CD14-positive monocyte (primary cell): Measurements from ENCODE around the gene CA10. TPM values are rescaled to one million over a fixed set of nuclear protein-coding genes. Genes with fewer than 3 reads are reported as not detected.

ENCODE experiments used
- DNase-seq, 3 donors: peaks; one replicate each; pipeline ENCODE4 v3.0.0-alpha.2; 2011 to 2022
- H2AFZ ChIP-seq: 2 replicates; pipeline ENCODE4 v1.6.0; 2012; ENCODE audit warnings: mild to moderate bottlenecking, low read depth, low read length, inconsistent platforms; ENCODE audit not compliant: insufficient read depth, poor library complexity, severe bottlenecking
- H3K27ac ChIP-seq, 2 donors: 1 replicate in 1 of 2; 2 replicates in 1 of 2; pipeline ENCODE4 v1.5.1; 2012 to 2013; ENCODE audit warnings: low read length in 2 of 2, control low read depth in 1 of 2, inconsistent platforms in 1 of 2, low read depth in 1 of 2, mild to moderate bottlenecking in 1 of 2
- H3K27me3 ChIP-seq, 2 donors: one replicate each; pipeline versions ENCODE4 v1.6.0 to v1.6.1; 2011 to 2013; ENCODE audit warnings: low read length in 2 of 2; ENCODE audit not compliant: control insufficient read depth in 2 of 2, insufficient read depth in 2 of 2
- H3K36me3 ChIP-seq, 2 donors: replicated peaks in 1 of 2; 1 replicate in 1 of 2; 2 replicates in 1 of 2; pipeline versions ENCODE4 v1.5.1 to v1.6.1; 2012 to 2013; ENCODE audit warnings: low read length in 2 of 2, control low read depth in 1 of 2, inconsistent platforms in 1 of 2, mild to moderate bottlenecking in 1 of 2; ENCODE audit not compliant: insufficient read depth in 2 of 2, control insufficient read depth in 1 of 2
- H3K4me1 ChIP-seq, 2 donors: 1 replicate in 1 of 2; 2 replicates in 1 of 2; pipeline versions ENCODE4 v1.5.1 to v1.6.1; 2012 to 2013; ENCODE audit warnings: low read length in 2 of 2, control low read depth in 1 of 2, inconsistent platforms in 1 of 2, mild to moderate bottlenecking in 1 of 2, moderate library complexity in 1 of 2; ENCODE audit not compliant: insufficient read depth in 2 of 2, control insufficient read depth in 1 of 2
- H3K4me2 ChIP-seq: replicated peaks from 2 replicates; pipeline ENCODE3; 2012; ENCODE audit warnings: low read length, moderate library complexity, mild to moderate bottlenecking; ENCODE audit not compliant: poor library complexity, severe bottlenecking; ENCODE audit errors: extremely low read depth
- H3K4me3 ChIP-seq, 3 experiments: fragments of 200-600 bp in 1 of 3; sonication (generic) in 1 of 3; replicated peaks in 1 of 3; 1 replicate in 2 of 3; 2 replicates in 1 of 3; pipeline ENCODE4 v1.5.1; 2011 to 2013; ENCODE audit warnings: low read length in 3 of 3, mild to moderate bottlenecking in 3 of 3, control low read depth in 2 of 3, low read depth in 2 of 3, inconsistent platforms in 1 of 3, moderate library complexity in 1 of 3
- H3K79me2 ChIP-seq: 2 replicates; pipeline ENCODE4 v1.6.0; 2012; ENCODE audit warnings: mild to moderate bottlenecking, control low read depth, inconsistent platforms, low read length, moderate library complexity; ENCODE audit not compliant: insufficient read depth
- H3K9ac ChIP-seq: 2 replicates; pipeline ENCODE4 v1.6.0; 2017; ENCODE audit warnings: low read length, mild to moderate bottlenecking; ENCODE audit not compliant: insufficient read depth, poor library complexity, severe bottlenecking
- H3K9me3 ChIP-seq, 2 donors: replicated peaks in 1 of 2; 1 replicate in 1 of 2; 2 replicates in 1 of 2; pipeline versions ENCODE4 v1.5.1 to v1.6.1; 2012 to 2013; ENCODE audit warnings: low read length in 2 of 2, control low read depth in 1 of 2; ENCODE audit not compliant: control insufficient read depth in 1 of 2, insufficient read depth in 1 of 2
- H4K20me1 ChIP-seq: 2 replicates; pipeline ENCODE4 v1.6.0; 2012; ENCODE audit warnings: mild to moderate bottlenecking, low read length, control low read depth, moderate library complexity; ENCODE audit not compliant: insufficient read depth
- H3K27ac Mint-ChIP-seq, 7 donors: one replicate each; pipeline ENCODE4 v1.8.0; 2020; ENCODE audit warnings: mild to moderate bottlenecking in 7 of 7, mixed read lengths in 7 of 7, moderate library complexity in 6 of 7, inconsistent platforms in 2 of 7
- H3K27me3 Mint-ChIP-seq, 3 donors: one replicate each; pipeline ENCODE4 v1.8.0; 2021 to 2022; ENCODE audit warnings: low read depth in 3 of 3, mild to moderate bottlenecking in 3 of 3, mixed read lengths in 3 of 3, moderate library complexity in 3 of 3, inconsistent platforms in 1 of 3
- H3K36me3 Mint-ChIP-seq, 2 donors: one replicate each; pipeline ENCODE4 v1.8.0; 2020; ENCODE audit warnings: mixed read lengths in 2 of 2, inconsistent platforms in 1 of 2, mild to moderate bottlenecking in 1 of 2
- H3K4me1 Mint-ChIP-seq: one replicate; pipeline ENCODE4 v1.8.0; 2020; ENCODE audit warnings: mild to moderate bottlenecking, mixed read lengths
- H3K4me3 Mint-ChIP-seq, 2 donors: one replicate each; pipeline ENCODE4 v1.8.0; 2020; ENCODE audit warnings: mild to moderate bottlenecking in 2 of 2, mixed read lengths in 2 of 2, moderate library complexity in 1 of 2
- H3K9me3 Mint-ChIP-seq, 7 donors: one replicate each; pipeline ENCODE4 v1.8.0; 2020 to 2022; ENCODE audit warnings: mixed read lengths in 7 of 7, mild to moderate bottlenecking in 6 of 7, moderate library complexity in 6 of 7, inconsistent platforms in 2 of 7
- WGBS: methylation state at CpG from one replicate; pipeline ENCODE4 v1.1.5; 2013; ENCODE audit warnings: missing lambda C conversion rate; ENCODE audit not compliant: insufficient coverage; 5-methylcytosine and 5-hydroxymethylcytosine counted together
- intact Hi-C, 2 donors: fragments of 100-400 bp; cut with micrococcal nuclease; formaldehyde crosslinking; loops; one replicate each; pipeline versions ENCODE4 v1.15.0 to v1.15.1; 2023
- polyA plus RNA-seq, 3 donors: library from polyadenylated mRNA; depleted of rRNA in 1 of 3; unstranded in 2 of 3; stranded (reverse) in 1 of 3; fragments of 300-500 nt in 2 of 3; fragments of >200 nt in 1 of 3; fragmentation: Illumina TruSeq in 2 of 3; gene quantifications; 1 replicate in 2 of 3; 2 replicates in 1 of 3; pipeline ENCODE4 v1.2.3, GENCODE V29; 2012 to 2021
- TF ChIP-seq, protein P1 (sequence below): fragments of 200-600 bp; IDR thresholded peaks from one replicate; pipeline ENCODE4 v1.8.0; 2022; ENCODE audit warnings: antibody characterized with exemption, mild to moderate bottlenecking

Gene CA10
- polyA plus RNA-seq, 3 donors, result not detected

DNA sequence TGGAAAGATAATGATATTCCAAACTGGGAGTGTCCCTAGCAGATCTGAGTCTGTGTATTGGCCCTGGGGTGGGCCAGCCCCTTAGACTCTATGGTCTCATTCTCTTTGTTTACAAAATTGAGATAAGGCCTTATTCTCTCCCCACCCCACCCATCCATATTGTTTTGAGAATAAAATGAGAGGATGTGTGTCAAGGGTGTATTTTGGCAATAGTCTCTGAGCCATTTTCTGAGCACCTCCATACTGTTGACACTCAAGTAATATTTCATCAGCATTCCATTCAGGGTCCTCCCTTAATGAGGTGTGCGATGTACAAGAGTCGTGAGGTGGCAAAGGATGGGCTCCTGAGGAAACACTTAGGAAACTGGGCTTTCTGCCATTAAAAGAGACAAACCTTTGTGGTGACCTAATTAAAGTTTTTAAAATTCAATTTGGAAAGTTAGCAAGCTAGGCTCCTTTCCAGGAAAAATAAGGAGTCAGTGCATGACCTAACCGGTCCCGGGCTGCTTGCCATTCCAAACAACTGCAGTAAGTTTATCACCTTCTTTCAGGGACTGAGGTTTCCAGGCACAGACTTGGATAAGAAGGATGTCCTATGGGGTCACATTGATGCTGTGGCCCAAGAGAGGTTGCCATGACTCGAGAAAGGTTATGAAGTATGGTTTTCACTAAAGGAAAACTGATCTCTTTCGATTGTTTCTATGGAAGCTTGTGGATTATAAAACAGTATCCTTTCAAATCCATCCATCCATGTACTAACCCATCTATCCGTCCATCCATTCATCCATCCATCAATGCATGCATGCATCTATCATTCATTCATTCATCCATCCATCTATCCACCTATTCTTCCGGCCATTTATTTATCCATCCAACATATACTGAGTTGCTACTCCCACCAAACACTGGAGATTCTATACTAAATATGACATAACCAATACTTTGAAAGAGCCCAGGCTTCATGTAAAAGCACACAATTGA, 454.9 kb downstream of the CA10 start:
- H3K27me3 ChIP-seq, result no peaks in the 10 kb centered on the region
- no peak overlapping the region for H3K27ac ChIP-seq
- no peak overlapping the region for H3K4me3 ChIP-seq
- H2AFZ ChIP-seq, result no peak overlapping the region
- Mint-ChIP-seq H3K27ac (no peak overlapping the region), H3K27me3 (peaks cover 0 to 6% (median 1%) of the 10 kb centered on the region in 3 donors), H3K4me1 (no peaks in the 10 kb centered on the region), H3K36me3 (no peaks in the 10 kb centered on the region), H3K4me3 (no peak overlapping the region), H3K9me3 (peaks cover 0 to 3% (median 0%) of the 10 kb centered on the region in 7 donors)
- H3K9me3 ChIP-seq, result no peaks in the 10 kb centered on the region
- H3K9ac ChIP-seq, result no peak overlapping the region
- 84% methylated on average over 4 of the region's 8 CpGs for WGBS
- no peaks in the 10 kb centered on the region for H3K79me2 ChIP-seq
- intact Hi-C loops, result no loop called here
- H4K20me1 ChIP-seq, result no peaks in the 10 kb centered on the region
- TF ChIP-seq, protein P1, sequence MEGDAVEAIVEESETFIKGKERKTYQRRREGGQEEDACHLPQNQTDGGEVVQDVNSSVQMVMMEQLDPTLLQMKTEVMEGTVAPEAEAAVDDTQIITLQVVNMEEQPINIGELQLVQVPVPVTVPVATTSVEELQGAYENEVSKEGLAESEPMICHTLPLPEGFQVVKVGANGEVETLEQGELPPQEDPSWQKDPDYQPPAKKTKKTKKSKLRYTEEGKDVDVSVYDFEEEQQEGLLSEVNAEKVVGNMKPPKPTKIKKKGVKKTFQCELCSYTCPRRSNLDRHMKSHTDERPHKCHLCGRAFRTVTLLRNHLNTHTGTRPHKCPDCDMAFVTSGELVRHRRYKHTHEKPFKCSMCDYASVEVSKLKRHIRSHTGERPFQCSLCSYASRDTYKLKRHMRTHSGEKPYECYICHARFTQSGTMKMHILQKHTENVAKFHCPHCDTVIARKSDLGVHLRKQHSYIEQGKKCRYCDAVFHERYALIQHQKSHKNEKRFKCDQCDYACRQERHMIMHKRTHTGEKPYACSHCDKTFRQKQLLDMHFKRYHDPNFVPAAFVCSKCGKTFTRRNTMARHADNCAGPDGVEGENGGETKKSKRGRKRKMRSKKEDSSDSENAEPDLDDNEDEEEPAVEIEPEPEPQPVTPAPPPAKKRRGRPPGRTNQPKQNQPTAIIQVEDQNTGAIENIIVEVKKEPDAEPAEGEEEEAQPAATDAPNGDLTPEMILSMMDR, result no peak
- no peaks in the 10 kb centered on the region for H3K4me1 ChIP-seq
- H3K36me3 ChIP-seq, result no peaks in the 10 kb centered on the region
- DNase-seq, result no peak
- H3K4me2 ChIP-seq, result no peak overlapping the region

DNA sequence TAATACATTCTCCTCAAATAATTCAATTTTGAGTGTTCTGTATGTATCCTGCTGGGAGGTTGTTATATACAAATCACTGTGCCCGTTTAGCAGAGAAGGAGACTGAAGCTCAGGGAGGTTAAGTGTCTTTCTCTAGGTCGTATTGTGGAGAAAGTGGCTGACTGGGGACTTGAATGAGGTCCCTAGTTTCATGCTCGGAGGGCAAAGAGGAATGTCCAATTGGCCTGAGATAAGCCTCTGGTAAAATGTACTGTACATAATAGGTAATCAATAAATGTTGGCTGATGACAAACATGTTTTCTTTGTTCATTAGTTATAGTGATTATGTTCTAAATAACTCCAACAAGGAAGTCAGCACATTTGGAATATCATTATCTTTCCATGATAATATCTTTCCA, 455.6 kb downstream of the CA10 start:
- no peak overlapping the region for H3K4me3 Mint-ChIP-seq
- no peaks in the 10 kb centered on the region for H3K9me3 ChIP-seq
- H3K9me3 Mint-ChIP-seq, result peaks cover 0 to 3% (median 1%) of the 10 kb centered on the region in 7 donors
- no peak for DNase-seq
- TF ChIP-seq, protein P1, result no peak
- no peaks in the 10 kb centered on the region for H3K36me3 Mint-ChIP-seq
- no peaks in the 10 kb centered on the region for H3K79me2 ChIP-seq
- intact Hi-C loops, result no loop called here
- no peaks in the 10 kb centered on the region for H3K4me1 ChIP-seq
- H4K20me1 ChIP-seq, result no peaks in the 10 kb centered on the region
- no peaks in the 10 kb centered on the region for H3K27me3 ChIP-seq
- H3K36me3 ChIP-seq, result no peaks in the 10 kb centered on the region
- no peak overlapping the region for H3K4me3 ChIP-seq
- no peaks in the 10 kb centered on the region for H3K4me1 Mint-ChIP-seq
- peaks cover 0 to 3% (median 0%) of the 10 kb centered on the region in 3 donors for H3K27me3 Mint-ChIP-seq
- H3K4me2 ChIP-seq, result no peak overlapping the region
- no peak overlapping the region for H3K9ac ChIP-seq
- 89% methylated on average over 2 of the region's 3 CpGs for WGBS
- peak overlapping the region in 1 of 7 donors; percentile 24 for H3K27ac Mint-ChIP-seq
- no peak overlapping the region for H3K27ac ChIP-seq
- H2AFZ ChIP-seq, result no peak overlapping the region
